ENCODE results near the gene NPM3. TPM values are rescaled to one million over a fixed set of nuclear protein-coding genes. Genes with fewer than 3 reads are reported as not detected.

Gene NPM3
- total RNA-seq, 1 donor = 64.8 TPM

DNA sequence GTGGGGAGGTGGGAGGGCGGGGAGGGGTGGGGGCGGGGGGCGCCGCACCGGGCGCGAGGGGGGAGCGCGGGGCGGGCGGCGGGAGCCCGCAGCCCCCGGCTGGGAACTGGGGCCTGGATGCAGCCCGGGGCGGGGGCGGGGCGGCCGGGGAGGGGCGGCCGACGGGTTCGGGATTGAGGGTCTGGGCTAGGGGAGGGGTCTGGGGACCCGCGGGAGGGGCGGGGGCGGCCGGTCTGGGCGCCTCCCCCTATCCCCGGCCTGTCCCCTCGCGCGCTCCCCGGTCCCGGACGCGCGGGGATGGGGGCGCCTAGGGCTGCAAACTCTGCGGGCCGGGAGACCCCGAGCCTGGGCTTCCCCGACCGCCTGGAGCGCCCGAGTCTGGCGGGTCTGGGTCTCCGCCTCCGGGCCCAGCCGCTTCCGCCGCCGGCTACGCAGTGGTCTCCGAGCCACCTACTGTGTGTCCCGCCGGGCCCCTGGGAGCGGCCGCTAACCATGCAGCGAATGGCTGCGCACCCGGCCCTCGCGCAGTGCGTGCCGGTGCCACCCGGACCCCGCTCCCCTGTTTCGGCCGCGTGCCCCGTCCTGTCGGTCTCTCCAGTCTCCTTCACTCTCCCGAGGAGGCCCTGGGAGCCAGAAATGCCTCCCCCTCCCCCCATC is 7.0 kb downstream of the NPM3 start:
- H3K79me2 ChIP-seq (ENCODE audit: insufficient read depth, low read length) = no peaks in the 10 kb centered on the region
- H3K4me2 ChIP-seq (ENCODE audit: insufficient read depth, low read length) = no peak overlapping the region
- H3K4me3 ChIP-seq (ENCODE audit: insufficient read depth, low read length) = no peak overlapping the region
- H3K4me1 ChIP-seq (ENCODE audit: insufficient read depth, low read length) = peaks cover 8% of the 10 kb centered on the region
- H3K27ac ChIP-seq (ENCODE audit: low read depth, low read length) = no peak overlapping the region
- peak; percentile 59 for DNase-seq (ENCODE audit: insufficient read length, low spot score, missing footprints)
- no peaks in the 10 kb centered on the region for H3K9me3 ChIP-seq (ENCODE audit: low read depth, low read length)
- TF ChIP-seq, protein P1, sequence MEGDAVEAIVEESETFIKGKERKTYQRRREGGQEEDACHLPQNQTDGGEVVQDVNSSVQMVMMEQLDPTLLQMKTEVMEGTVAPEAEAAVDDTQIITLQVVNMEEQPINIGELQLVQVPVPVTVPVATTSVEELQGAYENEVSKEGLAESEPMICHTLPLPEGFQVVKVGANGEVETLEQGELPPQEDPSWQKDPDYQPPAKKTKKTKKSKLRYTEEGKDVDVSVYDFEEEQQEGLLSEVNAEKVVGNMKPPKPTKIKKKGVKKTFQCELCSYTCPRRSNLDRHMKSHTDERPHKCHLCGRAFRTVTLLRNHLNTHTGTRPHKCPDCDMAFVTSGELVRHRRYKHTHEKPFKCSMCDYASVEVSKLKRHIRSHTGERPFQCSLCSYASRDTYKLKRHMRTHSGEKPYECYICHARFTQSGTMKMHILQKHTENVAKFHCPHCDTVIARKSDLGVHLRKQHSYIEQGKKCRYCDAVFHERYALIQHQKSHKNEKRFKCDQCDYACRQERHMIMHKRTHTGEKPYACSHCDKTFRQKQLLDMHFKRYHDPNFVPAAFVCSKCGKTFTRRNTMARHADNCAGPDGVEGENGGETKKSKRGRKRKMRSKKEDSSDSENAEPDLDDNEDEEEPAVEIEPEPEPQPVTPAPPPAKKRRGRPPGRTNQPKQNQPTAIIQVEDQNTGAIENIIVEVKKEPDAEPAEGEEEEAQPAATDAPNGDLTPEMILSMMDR (IDR thresholded peaks at IDR 0.05; ENCODE audit: extremely low read depth, low read depth, low read length) = no peak
- H3K27me3 ChIP-seq (ENCODE audit: insufficient read depth, low read length) = peaks cover 51% of the 10 kb centered on the region
- H2AFZ ChIP-seq (ENCODE audit: low read length) = no peak overlapping the region
- H4K20me1 ChIP-seq (ENCODE audit: insufficient read depth, low read length) = peaks cover 24% of the 10 kb centered on the region
- no peaks in the 10 kb centered on the region for H3K36me3 ChIP-seq (ENCODE audit: insufficient read depth, low read length)

DNA sequence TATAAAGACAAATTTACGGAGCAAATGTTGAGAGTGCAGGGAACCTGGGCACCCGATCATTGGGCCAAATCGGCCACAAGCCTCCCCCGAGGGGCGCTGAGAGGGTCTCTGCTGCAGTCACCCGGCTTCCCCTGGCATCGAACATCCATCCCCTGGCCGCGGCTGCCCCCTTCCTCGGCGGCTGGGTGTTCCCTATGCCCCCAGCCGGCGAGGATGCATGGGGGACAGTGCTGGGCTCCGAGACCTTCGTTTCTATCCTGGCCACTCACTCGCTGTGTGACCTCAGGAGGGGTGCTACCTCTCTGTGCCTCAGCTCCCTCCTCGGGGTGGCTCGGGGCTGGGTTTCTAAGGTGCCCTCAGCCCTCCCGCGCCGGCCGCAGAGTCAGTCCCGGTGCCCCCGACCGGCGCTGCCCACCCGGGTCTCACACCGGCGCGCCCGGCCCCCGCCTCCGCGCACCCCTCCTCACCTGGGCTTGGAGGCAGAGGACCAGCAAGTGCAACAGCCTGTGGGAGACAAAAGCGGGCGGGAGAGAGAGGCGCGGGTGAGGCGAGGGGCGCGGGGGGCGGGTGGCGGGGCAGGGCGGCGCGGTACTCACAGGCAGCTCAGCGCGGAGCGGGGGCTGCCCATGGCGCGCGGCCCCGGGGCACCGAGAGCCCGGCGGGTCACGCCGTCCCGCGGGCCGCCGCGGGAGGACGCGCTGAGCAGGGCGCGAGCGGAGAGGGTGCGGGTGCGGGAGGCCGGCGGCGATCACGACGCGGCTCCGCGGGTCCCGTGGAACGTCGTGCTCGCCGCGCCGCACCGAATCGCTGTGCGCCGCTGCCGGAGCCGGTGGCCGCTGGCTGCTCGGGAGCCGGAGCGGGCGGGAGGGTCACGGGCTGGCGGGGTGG is 7.7 kb downstream of the NPM3 start, which contains the start of gene FGF8:
FGF8 (minus strand) TSS at position 842 of the 888 bp plus-strand sequence; CDS start at position 628, 214 bp downstream.
- peaks cover 51% of the 10 kb centered on the region for H3K27me3 ChIP-seq (ENCODE audit: insufficient read depth, low read length)
- H3K4me1 ChIP-seq (ENCODE audit: insufficient read depth, low read length) = peaks cover 8% of the 10 kb centered on the region
- H3K9me3 ChIP-seq (ENCODE audit: low read depth, low read length) = no peaks in the 10 kb centered on the region
- no peak within 1 kb of the TSS for H3K27ac ChIP-seq (ENCODE audit: low read depth, low read length)
- peaks cover 19% of the 10 kb centered on the region for H4K20me1 ChIP-seq (ENCODE audit: insufficient read depth, low read length)
- no peaks in the 10 kb centered on the region for H3K79me2 ChIP-seq (ENCODE audit: insufficient read depth, low read length)
- no peak within 1 kb of the TSS for H3K4me3 ChIP-seq (ENCODE audit: insufficient read depth, low read length)
- DNase-seq (ENCODE audit: insufficient read length, low spot score, missing footprints) = peak; percentile 89
- H3K36me3 ChIP-seq (ENCODE audit: insufficient read depth, low read length) = no peaks in the 10 kb centered on the region
- H3K4me2 ChIP-seq (ENCODE audit: insufficient read depth, low read length) = no peak within 1 kb of the TSS
- no peak within 1 kb of the TSS for H2AFZ ChIP-seq (ENCODE audit: low read length)
- TF ChIP-seq, protein P1 (IDR thresholded peaks at IDR 0.05; ENCODE audit: extremely low read depth, low read depth, low read length) = no peak

DNA sequence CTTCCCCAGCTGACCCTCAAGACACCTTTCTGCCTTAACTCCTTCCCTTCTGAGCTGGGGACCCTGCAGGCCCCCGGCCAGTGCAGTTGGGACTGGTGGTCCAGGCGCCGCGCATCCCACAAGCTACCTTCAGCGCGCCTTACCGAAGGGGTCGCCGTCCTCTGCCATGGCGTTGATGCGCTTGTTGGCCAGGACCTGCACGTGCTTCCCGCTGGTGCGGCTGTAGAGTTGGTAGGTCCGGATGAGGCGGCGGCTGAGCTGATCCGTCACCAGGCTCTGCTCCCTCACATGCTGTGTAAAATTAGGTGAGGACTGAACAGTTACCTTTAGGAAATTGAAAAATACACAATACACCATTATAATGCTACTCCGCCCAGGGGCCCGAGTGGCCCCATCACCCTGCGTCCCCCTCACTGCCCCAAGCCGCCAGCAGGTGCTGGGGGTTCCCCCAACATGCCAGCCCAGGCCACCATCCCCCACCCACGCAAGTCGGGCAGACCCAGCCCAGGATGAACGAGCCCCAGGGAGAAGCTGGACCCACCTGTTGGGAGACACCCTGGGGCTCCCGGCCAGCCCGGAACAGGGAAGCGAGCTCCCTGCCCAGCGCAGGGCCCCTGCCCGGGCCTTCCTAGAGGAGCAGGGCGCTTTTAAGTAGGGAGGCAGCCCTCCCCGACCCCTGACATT is 8.5 kb downstream of the NPM3 start:
- Histone ChIP-seq H3K4me1 (ENCODE audit: insufficient read depth, low read length) (peaks cover 3% of the 10 kb centered on the region), H3K4me2 (ENCODE audit: insufficient read depth, low read length) (no peak overlapping the region), H2AFZ (ENCODE audit: low read length) (no peak overlapping the region), H3K36me3 (ENCODE audit: insufficient read depth, low read length) (no peaks in the 10 kb centered on the region), H3K79me2 (ENCODE audit: insufficient read depth, low read length) (no peaks in the 10 kb centered on the region), H3K27me3 (ENCODE audit: insufficient read depth, low read length) (peaks cover 51% of the 10 kb centered on the region), H3K27ac (ENCODE audit: low read depth, low read length) (no peak overlapping the region), H3K4me3 (ENCODE audit: insufficient read depth, low read length) (no peak overlapping the region), H3K9me3 (ENCODE audit: low read depth, low read length) (no peaks in the 10 kb centered on the region), H4K20me1 (ENCODE audit: insufficient read depth, low read length) (peaks cover 14% of the 10 kb centered on the region)
- TF ChIP-seq, protein P1 (IDR thresholded peaks at IDR 0.05; ENCODE audit: extremely low read depth, low read depth, low read length) = no peak
- DNase-seq (ENCODE audit: insufficient read length, low spot score, missing footprints) = peak; percentile 83
